Activated CD8-positive, alpha-beta memory T cell treated with anti-CD3 and anti-CD28 coated beads for 24 hours (primary cell): ENCODE data around the gene TMEM14A.
A peak's percentile ranks its signal among the peaks of the same experiment; 100 is the strongest.
"Not testable (repeated sequence)": the region's sequence is repeated elsewhere in the genome, so short reads cannot be mapped to it uniquely, and the experiment has no call there.

Source experiments
- DNase-seq: peaks from one replicate; pipeline ENCODE4 v3.0.0-alpha.2; 2020

Gene TMEM14A

DNA sequence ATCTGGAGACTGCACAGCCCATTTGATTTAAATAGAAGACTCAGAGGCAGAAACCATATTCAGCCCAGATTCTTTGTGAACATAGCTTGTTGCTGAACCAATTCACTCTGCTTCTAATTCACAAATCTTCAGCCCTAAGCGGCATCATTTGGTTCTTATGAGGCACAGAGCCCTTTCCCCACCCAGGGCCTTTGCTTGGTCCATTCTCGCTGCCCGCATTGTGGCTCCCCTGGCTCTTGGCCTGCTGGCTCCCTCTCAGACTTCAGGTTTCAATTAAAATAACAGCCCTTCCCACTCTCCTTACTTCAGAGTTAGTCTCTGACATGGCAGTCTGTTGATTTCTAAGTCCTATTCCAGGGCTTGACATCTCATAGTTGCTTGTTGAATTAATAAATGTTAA, 9.4 kb upstream of the TMEM14A start:
- no peak for DNase-seq

- DNase-seq = no peak
These were observed 8.9 kb upstream of the TMEM14A start for GRCh38 chr6:52662031-52662430.

- peak; percentile 70 for DNase-seq
These were observed 7.6 kb upstream of the TMEM14A start for GRCh38 chr6:52663120-52663935.

- no peak for DNase-seq
These were observed 7.1 kb upstream of the TMEM14A start for GRCh38 chr6:52663936-52664185.

GRCh38 chr6:52664186-52664990, 6.5 kb upstream of the TMEM14A start:
- DNase-seq = peak; percentile 86

GRCh38 chr6:52664991-52665686, 5.8 kb upstream of the TMEM14A start:
- DNase-seq = no peak

- no peak for DNase-seq
These were observed 4.8 kb upstream of the TMEM14A start for GRCh38 chr6:52666071-52666470.

- no peak for DNase-seq
These were observed 4.4 kb upstream of the TMEM14A start for GRCh38 chr6:52666523-52666922.

- no peak for DNase-seq
These were observed 3.3 kb upstream of the TMEM14A start for GRCh38 chr6:52667572-52667971.

GRCh38 chr6:52671676-52672075, 763 bp downstream of the TMEM14A start:
- no peak for DNase-seq

GRCh38 chr6:52672412-52673025, 1.6 kb downstream of the TMEM14A start:
- no peak for DNase-seq

DNA sequence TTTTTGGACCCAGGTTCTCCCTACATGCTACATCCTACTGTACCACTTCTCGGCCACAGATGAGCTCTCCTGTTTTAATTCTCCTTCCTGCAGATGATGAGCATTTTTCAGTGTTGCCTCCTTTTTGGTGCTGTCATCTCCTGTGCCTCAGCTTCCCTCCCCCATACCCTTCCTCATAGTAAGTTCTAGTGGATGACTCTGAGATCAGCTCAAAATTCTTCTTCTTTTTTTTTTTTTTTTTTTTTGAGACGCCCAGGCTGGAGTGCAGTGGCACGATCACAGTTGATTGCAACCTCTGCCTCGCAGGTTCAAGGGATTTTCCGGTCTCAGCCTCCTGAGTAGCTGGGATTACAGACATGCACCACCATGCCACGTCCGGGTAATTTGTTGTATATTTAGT, 3.8 kb downstream of the TMEM14A start:
- no peak for DNase-seq

GRCh38 chr6:52675372-52675771, 4.5 kb downstream of the TMEM14A start:
- DNase-seq = no peak

DNA sequence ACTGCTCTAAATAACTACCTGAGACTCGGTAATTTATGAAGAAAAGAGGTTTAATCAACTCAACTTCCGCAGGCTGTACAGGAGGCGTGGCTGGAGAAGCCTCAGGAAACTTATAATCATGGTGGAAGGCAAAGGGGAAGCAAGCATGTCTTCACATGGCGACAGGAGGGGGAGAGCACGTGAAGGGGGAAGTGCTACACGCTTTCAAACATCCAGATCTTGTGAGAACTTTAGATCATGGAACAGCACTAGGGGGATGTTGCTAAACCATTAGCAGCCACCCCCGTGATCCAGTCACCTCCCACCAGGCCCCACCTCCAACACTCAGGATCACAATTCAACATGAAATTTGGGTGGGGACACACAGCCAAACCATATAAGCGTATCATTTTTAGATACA, 5.7 kb downstream of the TMEM14A start:
- not testable (repeated sequence) for DNase-seq

GRCh38 chr6:52681416-52681815, 10.5 kb downstream of the TMEM14A start:
- no peak for DNase-seq

DNA sequence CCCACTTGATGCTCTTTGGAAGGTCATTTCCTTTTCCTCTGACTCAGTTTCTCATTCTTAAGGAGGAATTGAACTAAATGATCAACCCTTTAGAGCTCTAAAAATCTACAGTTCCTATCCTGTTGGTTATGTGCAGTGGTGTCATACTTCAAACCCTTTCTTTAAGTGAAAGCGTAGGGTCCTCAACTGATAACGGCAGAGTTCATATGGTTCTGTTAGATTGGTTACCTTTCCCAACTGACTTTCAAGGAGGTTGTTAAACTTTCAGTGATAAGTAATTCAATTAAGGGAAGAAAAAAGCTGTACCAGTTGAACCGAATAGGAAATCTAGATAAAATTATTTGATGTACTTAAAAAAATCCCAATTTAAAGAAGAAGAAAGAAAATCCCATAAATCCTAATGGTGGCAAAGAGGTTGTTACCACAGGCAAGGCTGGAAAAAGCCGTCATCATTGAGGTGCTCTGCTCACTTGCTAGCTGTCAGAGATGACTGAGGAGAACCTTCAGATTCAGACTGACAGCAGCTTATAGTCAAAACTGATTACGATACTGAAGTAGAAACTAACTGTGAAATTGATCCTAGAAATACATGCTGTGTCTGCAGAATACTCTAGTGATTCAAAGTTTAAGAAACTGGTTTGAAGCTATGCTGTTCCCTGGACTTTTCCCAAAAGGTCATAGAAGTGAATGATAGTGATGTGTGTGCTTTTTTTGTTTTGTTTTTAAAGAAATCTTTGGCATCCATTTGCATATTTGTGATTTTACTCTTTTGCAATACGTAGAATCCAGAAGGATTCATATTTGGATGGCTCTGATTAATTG, 16.2 kb downstream of the TMEM14A start:
- DNase-seq = no peak

DNA sequence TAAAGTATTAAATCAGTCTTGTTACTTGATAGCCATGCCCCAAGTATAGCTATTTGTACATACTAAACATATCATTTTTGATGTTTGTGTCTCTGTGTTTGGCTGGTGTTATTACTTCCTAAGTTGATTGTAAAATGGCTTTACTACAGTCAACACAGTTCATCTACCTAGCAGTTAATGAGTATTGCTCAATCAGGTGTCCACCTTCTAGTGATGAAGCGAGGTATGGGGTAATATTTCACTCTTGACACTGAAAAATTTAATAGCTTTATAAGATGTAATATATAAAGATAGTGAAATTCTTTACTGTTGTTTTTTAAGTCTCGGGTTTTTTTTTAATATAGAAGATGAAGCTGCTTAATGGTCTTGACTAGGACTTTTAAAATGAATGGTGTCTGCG, 18.9 kb downstream of the TMEM14A start:
- no peak for DNase-seq

GRCh38 chr6:52691718-52692117, 20.8 kb downstream of the TMEM14A start:
- no peak for DNase-seq

GRCh38 chr6:52693773-52694172, 22.9 kb downstream of the TMEM14A start:
- no peak for DNase-seq

- no peak for DNase-seq
These were observed 23.5 kb downstream of the TMEM14A start for GRCh38 chr6:52694404-52694803.

DNA sequence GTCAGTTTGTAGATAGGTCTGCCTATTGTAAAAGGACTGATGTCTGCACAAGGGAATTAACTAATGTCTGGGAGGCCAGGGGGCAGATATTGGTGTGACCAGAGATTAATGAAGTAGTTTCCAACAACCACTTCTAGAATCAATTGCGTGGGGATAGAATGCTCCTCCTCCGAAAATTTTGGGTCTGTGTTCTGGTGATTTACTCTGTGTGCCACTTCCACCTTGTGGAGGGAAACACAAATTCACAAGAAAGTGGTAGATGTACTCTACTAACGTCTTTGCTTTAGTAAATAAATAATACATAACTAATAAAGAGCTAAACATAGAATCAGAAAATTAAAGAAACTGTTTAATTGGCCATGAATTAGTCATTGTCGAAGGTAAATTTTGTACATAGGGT, 25.5 kb downstream of the TMEM14A start:
- no peak for DNase-seq

GRCh38 chr6:52697903-52698302, 27.0 kb downstream of the TMEM14A start:
- DNase-seq = no peak

DNA sequence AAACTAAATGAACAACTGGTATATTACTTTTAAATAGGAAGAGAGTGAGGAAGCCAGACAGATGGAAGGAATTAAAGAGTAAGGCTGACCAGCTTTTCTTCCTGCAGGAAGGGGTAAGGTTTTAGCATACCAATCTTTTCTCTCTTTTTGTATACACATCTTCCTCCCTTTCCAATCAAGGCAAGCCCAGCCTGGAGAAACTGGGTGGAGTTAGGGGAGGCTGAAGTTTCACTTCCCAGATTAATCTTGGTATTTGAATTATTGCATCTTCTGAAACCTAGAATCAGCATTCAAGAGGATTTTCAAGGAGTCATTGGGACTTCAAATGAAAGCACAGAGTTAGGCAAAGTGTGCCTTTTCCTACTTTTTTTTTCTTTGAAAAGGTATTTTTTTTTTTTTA, 33.1 kb downstream of the TMEM14A start:
- no peak for DNase-seq
